ENCODE measurements around the gene DNAJC18. TPM values are rescaled to one million over a fixed set of nuclear protein-coding genes. Genes with fewer than 3 reads are reported as not detected.

The DNAJC18 gene
- total and polyA plus RNA-seq, 4 donors = 0.66 to 1.8 (median 0.83) TPM

GRCh38 chr5:139403418-139403786 lies 35.9 kb downstream of the DNAJC18 start:
- H3K27ac ChIP-seq (ENCODE audit: low read depth in 1 of 2, low read length in 2 of 2) = peak overlapping the region; percentile 92 to 95
- 37% methylated on average over 7 of the region's 7 CpGs for WGBS

GRCh38 chr5:139402561-139403158 lies 36.7 kb downstream of the DNAJC18 start:
- peaks cover 0 to 11% (median 8%) of the 10 kb centered on the region in 4 donors for H3K4me1 ChIP-seq (ENCODE audit: control insufficient read depth in 4 of 4, insufficient read depth in 4 of 4, low read length in 3 of 4)
- 72% methylated on average over 7 of the region's 7 CpGs for WGBS
- no peak overlapping the region for H3K27ac ChIP-seq (ENCODE audit: low read depth in 1 of 2, low read length in 2 of 2)
- TF ChIP-seq MAX (IDR thresholded peaks at IDR 0.05) (no peak), RAD21 (IDR thresholded peaks at IDR 0.05) (peak; percentile 52 to 69), CTCF (IDR thresholded peaks at IDR 0.05; ENCODE audit: low read depth, low read length, missing input control) (peak; percentile 34), ZBTB33 (IDR thresholded peaks at IDR 0.05) (no peak), YY1 (IDR thresholded peaks at IDR 0.05) (no peak), NR2F2 (IDR thresholded peaks at IDR 0.05) (no peak)
- H3K36me3 ChIP-seq (ENCODE audit: control insufficient read depth in 4 of 4, insufficient read depth in 3 of 4, low read depth in 1 of 4, low read length in 3 of 4) = no peaks in the 10 kb centered on the region
- H3K27me3 ChIP-seq (ENCODE audit: control insufficient read depth in 4 of 4, insufficient read depth in 4 of 4, low read length in 3 of 4) = no peaks in the 10 kb centered on the region
- no peak overlapping the region for H3K9ac ChIP-seq (ENCODE audit: low read depth in 1 of 2, low read length in 2 of 2)
- no peak overlapping the region for H3K4me3 ChIP-seq (ENCODE audit: low read depth in 1 of 3, low read length in 3 of 3)
- no peaks in the 10 kb centered on the region for H3K9me3 ChIP-seq (ENCODE audit: control insufficient read depth in 4 of 4, low read length in 3 of 4)
- peak; percentile 60 for DNase-seq (ENCODE audit: low spot score)

More at GRCh38 chr5:139403418-139403786, 35.9 kb downstream of the DNAJC18 start:
- no peaks in the 10 kb centered on the region for H3K27me3 ChIP-seq (ENCODE audit: control insufficient read depth in 4 of 4, insufficient read depth in 4 of 4, low read length in 3 of 4)
- no peaks in the 10 kb centered on the region for H3K36me3 ChIP-seq (ENCODE audit: control insufficient read depth in 4 of 4, insufficient read depth in 3 of 4, low read depth in 1 of 4, low read length in 3 of 4)
- no peak for TF ChIP-seq YY1 (IDR thresholded peaks at IDR 0.05)
- TF ChIP-seq NR2F2 (IDR thresholded peaks at IDR 0.05) = no peak
- TF ChIP-seq MAX (IDR thresholded peaks at IDR 0.05) = no peak
- H3K9me3 ChIP-seq (ENCODE audit: control insufficient read depth in 4 of 4, low read length in 3 of 4) = no peaks in the 10 kb centered on the region
- DNase-seq (ENCODE audit: low spot score) = no peak
- peaks cover 0 to 11% (median 8%) of the 10 kb centered on the region in 4 donors for H3K4me1 ChIP-seq (ENCODE audit: control insufficient read depth in 4 of 4, insufficient read depth in 4 of 4, low read length in 3 of 4)
- peak overlapping the region in 1 of 2 donors; percentile 56 for H3K9ac ChIP-seq (ENCODE audit: low read depth in 1 of 2, low read length in 2 of 2)
- peak overlapping the region; percentile 40 to 89 (median 74) for H3K4me3 ChIP-seq (ENCODE audit: low read depth in 1 of 3, low read length in 3 of 3)

- DNase-seq (ENCODE audit: low spot score) = no peak
- H3K27me3 ChIP-seq (ENCODE audit: control insufficient read depth in 4 of 4, insufficient read depth in 4 of 4, low read length in 3 of 4) = no peaks in the 10 kb centered on the region
- H3K4me1 ChIP-seq (ENCODE audit: control insufficient read depth in 4 of 4, insufficient read depth in 4 of 4, low read length in 3 of 4) = peaks cover 0 to 11% (median 8%) of the 10 kb centered on the region in 4 donors
- no peaks in the 10 kb centered on the region for H3K9me3 ChIP-seq (ENCODE audit: control insufficient read depth in 4 of 4, low read length in 3 of 4)
- no peak overlapping the region for H3K27ac ChIP-seq (ENCODE audit: low read depth in 1 of 2, low read length in 2 of 2)
- H3K36me3 ChIP-seq (ENCODE audit: control insufficient read depth in 4 of 4, insufficient read depth in 3 of 4, low read depth in 1 of 4, low read length in 3 of 4) = peaks cover 0 to 1% (median 0%) of the 10 kb centered on the region in 4 donors
- H3K4me3 ChIP-seq (ENCODE audit: low read depth in 1 of 3, low read length in 3 of 3) = no peak overlapping the region
- WGBS = 94% methylated on average over 10 of the region's 10 CpGs
- H3K9ac ChIP-seq (ENCODE audit: low read depth in 1 of 2, low read length in 2 of 2) = no peak overlapping the region
- TF ChIP-seq NR2F2 (IDR thresholded peaks at IDR 0.05) = no peak
- no peak for TF ChIP-seq EGR1 (IDR thresholded peaks at IDR 0.05; ENCODE audit: low read depth in 2 of 2)
- TF ChIP-seq ZBTB33 (IDR thresholded peaks at IDR 0.05) = no peak
- no peak for TF ChIP-seq REST (IDR thresholded peaks at IDR 0.05)
- TF ChIP-seq FOXA2 (IDR thresholded peaks at IDR 0.05) = no peak
- no peak for TF ChIP-seq RAD21 (IDR thresholded peaks at IDR 0.05)
- TF ChIP-seq CTCF (IDR thresholded peaks at IDR 0.05; ENCODE audit: low read depth, low read length, missing input control) = no peak
- no peak for TF ChIP-seq HNF4G (IDR thresholded peaks at IDR 0.05)
- no peak for TF ChIP-seq SP1 (IDR thresholded peaks at IDR 0.05)
- TF ChIP-seq YY1 (IDR thresholded peaks at IDR 0.05) = no peak
- no peak for TF ChIP-seq JUND (IDR thresholded peaks at IDR 0.05)
- TF ChIP-seq GABPA (IDR thresholded peaks at IDR 0.05 in 1 of 2, conservative IDR thresholded peaks at IDR 0.05 in 1 of 2) = no peak
Measured at GRCh38 chr5:139401546-139401945, 37.8 kb downstream of the DNAJC18 start.

All from liver (tissue), 9 donors.